GM21526 (cell line): Measurements from ENCODE around the gene TMEM128.
"Not testable (repeated sequence)": the region's sequence is repeated elsewhere in the genome, so short reads cannot be mapped to it uniquely, and the experiment has no call there.

Source experiments
- ATAC-seq: cut with Tn5 transposase; IDR thresholded peaks from one replicate; pipeline ENCODE4 v1.9.1; 2021; ENCODE audit warnings: moderate library complexity; ENCODE audit not compliant: unreplicated experiment, low FRiP score

The TMEM128 gene

GRCh38 chr4:4257705-4258104 is 9.7 kb upstream of the TMEM128 start:
- ATAC-seq: not testable (repeated sequence)

- no peak for ATAC-seq
Measured at GRCh38 chr4:4256799-4257198, 8.8 kb upstream of the TMEM128 start.

GRCh38 chr4:4254666-4255065 is 6.6 kb upstream of the TMEM128 start:
- no peak for ATAC-seq

- ATAC-seq: no peak
Measured at GRCh38 chr4:4254199-4254598, 6.2 kb upstream of the TMEM128 start.

GRCh38 chr4:4249866-4250265 is 1.8 kb upstream of the TMEM128 start:
- no peak for ATAC-seq

GRCh38 chr4:4249342-4249741 is 1.3 kb upstream of the TMEM128 start:
- ATAC-seq: not testable (repeated sequence)

- no peak for ATAC-seq
Measured at GRCh38 chr4:4248885-4249203, 821 bp upstream of the TMEM128 start.

- ATAC-seq: peak; percentile 4
Measured at GRCh38 chr4:4247696-4248028, 361 bp downstream of the TMEM128 start.

- no peak for ATAC-seq
Measured at GRCh38 chr4:4245172-4245571, 2.9 kb downstream of the TMEM128 start.

- ATAC-seq: not testable (repeated sequence)
Measured at GRCh38 chr4:4239551-4239950, 8.5 kb downstream of the TMEM128 start.

- ATAC-seq: no peak
Measured at GRCh38 chr4:4233610-4234009, 14.4 kb downstream of the TMEM128 start.

- no peak for ATAC-seq
Measured at GRCh38 chr4:4228356-4228668, 19.7 kb downstream of the TMEM128 start.

- ATAC-seq: no peak
Measured at GRCh38 chr4:4227510-4228355, 20.3 kb downstream of the TMEM128 start.

GRCh38 chr4:4226606-4227438 is 21.2 kb downstream of the TMEM128 start, which contains the start of gene OTOP1:
OTOP1 (minus strand) TSS chr4:4226929; CDS start chr4:4226864, 65 bp downstream.
- no peak for ATAC-seq

GRCh38 chr4:4225915-4226605 is 22.0 kb downstream of the TMEM128 start:
- no peak for ATAC-seq

- ATAC-seq: no peak
Measured at GRCh38 chr4:4217113-4217512, 30.9 kb downstream of the TMEM128 start.

GRCh38 chr4:4216648-4217047 is 31.4 kb downstream of the TMEM128 start:
- no peak for ATAC-seq

- not testable (repeated sequence) for ATAC-seq
Measured at GRCh38 chr4:4213674-4214073, 34.3 kb downstream of the TMEM128 start.

GRCh38 chr4:4206204-4206603 is 41.8 kb downstream of the TMEM128 start:
- no peak for ATAC-seq

- no peak for ATAC-seq
Measured at GRCh38 chr4:4204401-4204745, 43.6 kb downstream of the TMEM128 start.

GRCh38 chr4:4203688-4204400 is 44.2 kb downstream of the TMEM128 start:
- no peak for ATAC-seq
